Neural cell (in vitro differentiated cells): Measurements from ENCODE around the gene GSG1L2.

ENCODE experiments used
- MXI1 ChIP-seq: fragments of 450-650 bp; conservative IDR thresholded peaks from 2 replicates; pipeline ENCODE4 v1.6.1; 2014; ENCODE audit warnings: antibody characterized with exemption, mild to moderate bottlenecking; ENCODE audit not compliant: poor library complexity, severe bottlenecking
- TF ChIP-seq, protein P1 (sequence below): fragments of 450-650 bp; IDR thresholded peaks from 2 replicates; pipeline ENCODE4 v1.5.1; 2014; ENCODE audit warnings: antibody characterized with exemption, mild to moderate bottlenecking, moderate library complexity; ENCODE audit not compliant: poor library complexity, severe bottlenecking

DNA sequence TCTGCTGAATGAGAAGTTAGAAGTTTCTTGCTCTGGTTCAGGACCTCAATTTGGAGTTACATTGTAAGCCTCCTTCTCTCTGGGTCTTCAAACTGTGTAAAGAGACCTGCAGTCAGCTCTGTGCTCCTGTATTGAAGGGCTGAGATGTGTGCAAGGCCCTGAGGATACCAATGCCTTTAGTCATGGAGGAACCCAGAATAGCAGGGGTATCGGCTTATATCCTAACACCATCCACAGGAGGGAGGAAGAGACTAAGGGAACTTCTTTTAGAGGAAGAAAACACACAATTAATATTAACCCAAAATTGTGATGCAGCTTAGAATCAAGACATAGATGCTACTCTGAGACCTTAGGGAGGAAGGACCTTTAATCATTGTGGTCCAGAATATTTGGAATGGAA is 40.3 kb upstream of the GSG1L2 start:
- no peak for TF ChIP-seq MXI1
- TF ChIP-seq, protein P1, sequence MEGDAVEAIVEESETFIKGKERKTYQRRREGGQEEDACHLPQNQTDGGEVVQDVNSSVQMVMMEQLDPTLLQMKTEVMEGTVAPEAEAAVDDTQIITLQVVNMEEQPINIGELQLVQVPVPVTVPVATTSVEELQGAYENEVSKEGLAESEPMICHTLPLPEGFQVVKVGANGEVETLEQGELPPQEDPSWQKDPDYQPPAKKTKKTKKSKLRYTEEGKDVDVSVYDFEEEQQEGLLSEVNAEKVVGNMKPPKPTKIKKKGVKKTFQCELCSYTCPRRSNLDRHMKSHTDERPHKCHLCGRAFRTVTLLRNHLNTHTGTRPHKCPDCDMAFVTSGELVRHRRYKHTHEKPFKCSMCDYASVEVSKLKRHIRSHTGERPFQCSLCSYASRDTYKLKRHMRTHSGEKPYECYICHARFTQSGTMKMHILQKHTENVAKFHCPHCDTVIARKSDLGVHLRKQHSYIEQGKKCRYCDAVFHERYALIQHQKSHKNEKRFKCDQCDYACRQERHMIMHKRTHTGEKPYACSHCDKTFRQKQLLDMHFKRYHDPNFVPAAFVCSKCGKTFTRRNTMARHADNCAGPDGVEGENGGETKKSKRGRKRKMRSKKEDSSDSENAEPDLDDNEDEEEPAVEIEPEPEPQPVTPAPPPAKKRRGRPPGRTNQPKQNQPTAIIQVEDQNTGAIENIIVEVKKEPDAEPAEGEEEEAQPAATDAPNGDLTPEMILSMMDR: no peak
